ENCODE measurements around the gene METAP1. TPM values are rescaled to one million over a fixed set of nuclear protein-coding genes. Genes with fewer than 3 reads are reported as not detected.

Gene METAP1
- total and polyA plus RNA-seq, 5 donors from 2014 or later = 30.8 to 43.8 (median 33.6) TPM

GRCh38 chr4:98963538-98964433, 31.7 kb upstream of the METAP1 start:
- Histone ChIP-seq H3K4me1 (ENCODE audit: control insufficient read depth, insufficient read depth, low read length, poor library complexity, severe bottlenecking) (no peaks in the 10 kb centered on the region), H3K4me3 (ENCODE audit: low read depth, low read length) (no peak overlapping the region), H3K27me3 (ENCODE audit: control insufficient read depth, insufficient read depth, low read length) (peaks cover 13% of the 10 kb centered on the region), H3K36me3 (ENCODE audit: control insufficient read depth, insufficient read depth, low read length) (no peaks in the 10 kb centered on the region), H3K27ac (ENCODE audit: insufficient read depth, low read length, poor library complexity, severe bottlenecking) (no peak overlapping the region), H3K9me3 (ENCODE audit: control insufficient read depth in 2 of 2, low read length in 2 of 2) (no peaks in the 10 kb centered on the region)
- peaks cover 0 to 2% (median 0%) of the 10 kb centered on the region in 4 donors for H3K4me1 Mint-ChIP-seq
- no peaks in the 10 kb centered on the region for H3K9me3 Mint-ChIP-seq
- no peak overlapping the region for H3K27ac Mint-ChIP-seq
- H3K36me3 Mint-ChIP-seq = no peaks in the 10 kb centered on the region
- H3K27me3 Mint-ChIP-seq = peaks cover 25% of the 10 kb centered on the region
- H3K4me3 Mint-ChIP-seq = no peak overlapping the region
- DNase-seq (no peak), ATAC-seq (ENCODE audit: low read depth in 2 of 2) (no peak)

DNA sequence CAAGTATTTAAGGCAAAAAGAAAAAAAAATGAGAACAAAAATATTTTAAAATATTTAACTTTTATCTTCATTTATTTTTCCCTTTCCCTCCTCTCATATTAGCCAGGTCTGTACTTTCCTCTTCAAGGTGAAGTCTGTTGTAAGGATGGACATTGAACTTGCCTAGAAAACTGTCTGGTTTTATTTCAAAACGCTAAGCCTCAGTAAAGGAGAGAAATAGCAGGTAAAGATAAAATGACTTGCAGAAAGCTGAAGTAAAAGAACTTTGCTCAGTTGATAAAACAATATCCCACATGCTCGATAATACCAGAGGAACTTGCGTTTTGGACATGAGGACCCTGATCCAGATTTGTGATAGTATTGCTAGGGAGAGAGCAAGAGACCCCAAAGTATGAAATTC, 28.6 kb upstream of the METAP1 start:
- Histone ChIP-seq H3K4me1 (ENCODE audit: control insufficient read depth, insufficient read depth, low read length, poor library complexity, severe bottlenecking) (no peaks in the 10 kb centered on the region), H3K9me3 (ENCODE audit: control insufficient read depth in 2 of 2, low read length in 2 of 2) (no peaks in the 10 kb centered on the region), H3K27me3 (ENCODE audit: control insufficient read depth, insufficient read depth, low read length) (peaks cover 18% of the 10 kb centered on the region), H3K36me3 (ENCODE audit: control insufficient read depth, insufficient read depth, low read length) (no peaks in the 10 kb centered on the region), H3K27ac (ENCODE audit: insufficient read depth, low read length, poor library complexity, severe bottlenecking) (no peak overlapping the region), H3K4me3 (ENCODE audit: low read depth, low read length) (no peak overlapping the region)
- DNase-seq = no peak
- Mint-ChIP-seq H3K4me3 (no peak overlapping the region), H3K9me3 (peaks cover 0 to 3% (median 0%) of the 10 kb centered on the region in 7 donors), H3K27ac (no peak overlapping the region), H3K4me1 (peaks cover 0 to 2% (median 0%) of the 10 kb centered on the region in 4 donors), H3K36me3 (no peaks in the 10 kb centered on the region), H3K27me3 (peaks cover 46% of the 10 kb centered on the region)
- no peak for ATAC-seq (ENCODE audit: low read depth in 2 of 2)

- Histone ChIP-seq H3K4me1 (ENCODE audit: control insufficient read depth, insufficient read depth, low read length, poor library complexity, severe bottlenecking) (no peaks in the 10 kb centered on the region), H3K36me3 (ENCODE audit: control insufficient read depth, insufficient read depth, low read length) (no peaks in the 10 kb centered on the region), H3K27me3 (ENCODE audit: control insufficient read depth, insufficient read depth, low read length) (peaks cover 18% of the 10 kb centered on the region), H3K4me3 (ENCODE audit: low read depth, low read length) (no peak overlapping the region), H3K9me3 (ENCODE audit: control insufficient read depth in 2 of 2, low read length in 2 of 2) (no peaks in the 10 kb centered on the region), H3K27ac (ENCODE audit: insufficient read depth, low read length, poor library complexity, severe bottlenecking) (no peak overlapping the region)
- DNase-seq (no peak), ATAC-seq (ENCODE audit: low read depth in 2 of 2) (no peak)
- Mint-ChIP-seq H3K27ac (no peak overlapping the region), H3K9me3 (peaks cover 0 to 3% (median 0%) of the 10 kb centered on the region in 7 donors), H3K4me3 (no peak overlapping the region), H3K4me1 (peaks cover 0 to 2% (median 0%) of the 10 kb centered on the region in 4 donors), H3K27me3 (peaks cover 47% of the 10 kb centered on the region), H3K36me3 (no peaks in the 10 kb centered on the region)
Observed at GRCh38 chr4:98967786-98968329, 27.7 kb upstream of the METAP1 start.

GRCh38 chr4:98969878-98970785, 25.4 kb upstream of the METAP1 start:
- Histone ChIP-seq H3K4me1 (ENCODE audit: control insufficient read depth, insufficient read depth, low read length, poor library complexity, severe bottlenecking) (no peaks in the 10 kb centered on the region), H3K36me3 (ENCODE audit: control insufficient read depth, insufficient read depth, low read length) (no peaks in the 10 kb centered on the region), H3K27me3 (ENCODE audit: control insufficient read depth, insufficient read depth, low read length) (peaks cover 16% of the 10 kb centered on the region), H3K4me3 (ENCODE audit: low read depth, low read length) (no peak overlapping the region), H3K9me3 (ENCODE audit: control insufficient read depth in 2 of 2, low read length in 2 of 2) (no peaks in the 10 kb centered on the region), H3K27ac (ENCODE audit: insufficient read depth, low read length, poor library complexity, severe bottlenecking) (no peak overlapping the region)
- DNase-seq (no peak), ATAC-seq (ENCODE audit: low read depth in 2 of 2) (no peak)
- Mint-ChIP-seq H3K9me3 (peaks cover 0 to 4% (median 0%) of the 10 kb centered on the region in 7 donors), H3K27me3 (peaks cover 48% of the 10 kb centered on the region), H3K4me1 (peaks cover 0 to 2% (median 0%) of the 10 kb centered on the region in 4 donors), H3K36me3 (no peaks in the 10 kb centered on the region), H3K27ac (no peak overlapping the region), H3K4me3 (no peak overlapping the region)

DNA sequence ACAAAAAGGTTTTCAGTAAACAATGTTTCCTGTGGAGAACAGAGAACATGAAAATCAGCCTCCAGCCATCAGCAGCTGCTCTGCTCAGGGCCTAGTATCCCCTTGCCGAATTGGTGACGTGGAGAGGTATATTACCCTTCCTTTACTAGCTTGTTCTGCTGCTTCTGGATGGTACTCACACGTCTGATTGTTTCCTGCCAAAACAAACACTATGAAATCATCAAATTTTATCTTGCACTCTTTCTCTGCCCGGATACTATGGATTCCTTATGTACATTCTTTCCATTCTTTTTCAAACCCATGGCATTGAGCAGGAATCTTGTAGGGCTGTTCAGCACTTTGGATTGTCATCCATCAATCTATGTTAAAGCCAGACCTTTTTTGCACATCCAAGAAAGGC, 18.8 kb upstream of the METAP1 start:
- Histone ChIP-seq H3K27ac (ENCODE audit: insufficient read depth, low read length, poor library complexity, severe bottlenecking) (no peak overlapping the region), H3K4me1 (ENCODE audit: control insufficient read depth, insufficient read depth, low read length, poor library complexity, severe bottlenecking) (no peaks in the 10 kb centered on the region), H3K4me3 (ENCODE audit: low read depth, low read length) (no peak overlapping the region), H3K9me3 (ENCODE audit: control insufficient read depth in 2 of 2, low read length in 2 of 2) (no peaks in the 10 kb centered on the region), H3K36me3 (ENCODE audit: control insufficient read depth, insufficient read depth, low read length) (no peaks in the 10 kb centered on the region), H3K27me3 (ENCODE audit: control insufficient read depth, insufficient read depth, low read length) (no peaks in the 10 kb centered on the region)
- no peaks in the 10 kb centered on the region for H3K4me1 Mint-ChIP-seq
- DNase-seq (no peak), ATAC-seq (ENCODE audit: low read depth in 2 of 2) (no peak)
- H3K27me3 Mint-ChIP-seq = peaks cover 32% of the 10 kb centered on the region
- no peak overlapping the region for H3K27ac Mint-ChIP-seq
- no peak overlapping the region for H3K4me3 Mint-ChIP-seq
- peaks cover 0 to 1% (median 0%) of the 10 kb centered on the region in 7 donors for H3K9me3 Mint-ChIP-seq
- H3K36me3 Mint-ChIP-seq = no peaks in the 10 kb centered on the region

DNA sequence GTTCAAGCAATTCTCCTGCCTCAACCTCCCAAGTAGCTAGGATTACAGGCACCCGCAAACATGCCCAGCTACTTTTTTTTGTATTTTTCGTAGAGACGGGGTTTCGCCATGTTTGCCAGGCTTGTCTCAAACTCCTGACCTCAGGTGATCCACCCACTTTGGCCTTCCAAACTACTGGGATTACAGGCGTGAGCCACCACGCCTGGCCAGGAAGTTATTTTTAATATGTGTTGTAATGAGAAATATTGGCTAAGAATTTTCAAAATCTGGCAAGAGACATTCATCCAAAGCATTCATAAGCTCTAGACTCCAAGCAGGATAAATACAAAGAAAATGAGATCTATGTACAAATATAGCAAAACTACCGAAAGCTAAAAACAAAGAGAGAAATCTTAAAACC, 18.0 kb upstream of the METAP1 start:
- Histone ChIP-seq H3K27me3 (ENCODE audit: control insufficient read depth, insufficient read depth, low read length) (no peaks in the 10 kb centered on the region), H3K9me3 (ENCODE audit: control insufficient read depth in 2 of 2, low read length in 2 of 2) (no peaks in the 10 kb centered on the region), H3K4me1 (ENCODE audit: control insufficient read depth, insufficient read depth, low read length, poor library complexity, severe bottlenecking) (no peaks in the 10 kb centered on the region), H3K4me3 (ENCODE audit: low read depth, low read length) (no peak overlapping the region), H3K36me3 (ENCODE audit: control insufficient read depth, insufficient read depth, low read length) (no peaks in the 10 kb centered on the region), H3K27ac (ENCODE audit: insufficient read depth, low read length, poor library complexity, severe bottlenecking) (no peak overlapping the region)
- ATAC-seq (ENCODE audit: low read depth in 2 of 2) (no peak), DNase-seq (no peak)
- Mint-ChIP-seq H3K4me3 (no peak overlapping the region), H3K27me3 (peaks cover 29% of the 10 kb centered on the region), H3K9me3 (peaks cover 0 to 1% (median 0%) of the 10 kb centered on the region in 7 donors), H3K4me1 (no peaks in the 10 kb centered on the region), H3K27ac (no peak overlapping the region), H3K36me3 (no peaks in the 10 kb centered on the region)

- H3K4me1 Mint-ChIP-seq = peaks cover 0 to 5% (median 1%) of the 10 kb centered on the region in 4 donors
- no peak overlapping the region for H3K27ac Mint-ChIP-seq
Observed at GRCh38 chr4:98987720-98988119, 7.8 kb upstream of the METAP1 start.

More at GRCh38 chr4:98987720-98988119, 7.8 kb upstream of the METAP1 start:
- no peaks in the 10 kb centered on the region for H3K4me1 ChIP-seq (ENCODE audit: control insufficient read depth, insufficient read depth, low read length, poor library complexity, severe bottlenecking)
- Mint-ChIP-seq H3K27me3 (peaks cover 17% of the 10 kb centered on the region), H3K9me3 (peaks cover 0 to 5% (median 0%) of the 10 kb centered on the region in 7 donors), H3K36me3 (peaks cover 9% of the 10 kb centered on the region), H3K4me3 (no peak overlapping the region)
- DNase-seq (no peak), ATAC-seq (ENCODE audit: low read depth in 2 of 2) (no peak)
- no peak overlapping the region for H3K27ac ChIP-seq (ENCODE audit: insufficient read depth, low read length, poor library complexity, severe bottlenecking)
- no peak overlapping the region for H3K4me3 ChIP-seq (ENCODE audit: low read depth, low read length)
- no peaks in the 10 kb centered on the region for H3K36me3 ChIP-seq (ENCODE audit: control insufficient read depth, insufficient read depth, low read length)
- no peaks in the 10 kb centered on the region for H3K27me3 ChIP-seq (ENCODE audit: control insufficient read depth, insufficient read depth, low read length)
- H3K9me3 ChIP-seq (ENCODE audit: control insufficient read depth in 2 of 2, low read length in 2 of 2) = no peaks in the 10 kb centered on the region
